Measurements from ENCODE around the gene IGF2R. TPM values are rescaled to one million over a fixed set of nuclear protein-coding genes. Genes with fewer than 3 reads are reported as not detected.
"Not testable (repeated sequence)": the region's sequence is repeated elsewhere in the genome, so short reads cannot be mapped to it uniquely, and the experiment has no call there.

The IGF2R gene
- total and polyA plus RNA-seq, 2 of the 13 experiments (the other 11 are each of a cell fraction or from before 2014, with no cell fraction given), result 38.3 to 70.0 TPM

DNA sequence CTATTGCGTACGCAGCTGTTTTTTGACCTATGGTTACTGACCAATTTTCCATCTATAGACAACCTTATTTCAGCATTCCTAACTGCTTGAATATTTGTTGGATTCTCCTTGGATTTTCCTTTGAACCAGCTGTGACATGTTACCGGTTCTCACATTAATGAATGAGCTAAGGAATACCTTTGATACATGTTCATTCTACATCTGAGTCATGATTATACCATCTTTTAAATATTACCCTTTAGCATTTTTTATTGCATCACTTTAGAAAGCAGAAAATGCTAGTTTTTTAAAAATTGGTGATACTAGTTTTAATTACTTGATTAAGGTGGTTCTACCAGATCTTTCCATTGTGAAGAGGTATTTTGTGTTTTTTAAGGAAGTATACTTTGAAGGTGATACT, 1.9 kb upstream of the IGF2R start:
- no TSS peak for BruUV-seq (replicated peaks)
- Histone ChIP-seq H3K36me3 (replicated peaks in 1 of 2; ENCODE audit: control insufficient read depth in 1 of 2, insufficient read depth in 2 of 2, low read length in 2 of 2) (no peaks in the 10 kb centered on the region), H3K79me2 (ENCODE audit: insufficient read depth, low read length) (peaks cover 27% of the 10 kb centered on the region), H3K27me3 (ENCODE audit: control insufficient read depth in 1 of 2, insufficient read depth in 2 of 2, low read length in 2 of 2) (peaks cover 0 to 22% of the 10 kb centered on the region in 2 experiments; a peak in 2 of 5 replicates), H3K4me3 (replicated peaks in 1 of 3; ENCODE audit: insufficient read depth in 1 of 3, low read depth in 2 of 3, low read length in 3 of 3) (no peak overlapping the region), H3K9me3 (ENCODE audit: low read length) (no peaks in the 10 kb centered on the region), H4K20me1 (ENCODE audit: insufficient read depth, low read length) (peaks cover 6% of the 10 kb centered on the region; the same call in 1 of the 2 replicates), H3K4me1 (ENCODE audit: insufficient read depth, low read length) (peaks cover 29% of the 10 kb centered on the region), H3K4me2 (ENCODE audit: low read depth, low read length) (no peak overlapping the region), H3K27ac (ENCODE audit: extremely low read length, insufficient read depth, low read length) (no peak overlapping the region), H2AFZ (ENCODE audit: low read length) (no peak overlapping the region), H3K9ac (ENCODE audit: insufficient read depth, low read depth, low read length) (no peak overlapping the region)
- WGBS (ENCODE audit: low lambda C conversion rate), result 84% methylated on average over 3 of the region's 3 CpGs
- no peak for DNase-seq (ENCODE audit: low spot score)
- TF ChIP-seq CEBPB (IDR thresholded peaks at IDR 0.05; ENCODE audit: borderline replicate concordance, low read depth, low read length) (peak; percentile 19; the same call in 1 of the 2 replicates), ZNF891 (CRISPR knock-in tag; IDR thresholded peaks at IDR 0.05) (no peak)
- intact Hi-C loops (cut with micrococcal nuclease; ENCODE audit: unreplicated experiment) (no loop called here), in situ Hi-C loops (cut with HindIII; ENCODE audit: extremely low pct_ligation_motif_present, low pct_unique_long_range_greater_than_20kb) (no loop called here)
- no peak for ATAC-seq
- ChIA-PET CTCF (ENCODE audit: low intra/inter-chr PET ratio, low total read pairs) (no interaction called here), POLR2A (no interaction called here)
- no peak for FAIRE-seq

DNA sequence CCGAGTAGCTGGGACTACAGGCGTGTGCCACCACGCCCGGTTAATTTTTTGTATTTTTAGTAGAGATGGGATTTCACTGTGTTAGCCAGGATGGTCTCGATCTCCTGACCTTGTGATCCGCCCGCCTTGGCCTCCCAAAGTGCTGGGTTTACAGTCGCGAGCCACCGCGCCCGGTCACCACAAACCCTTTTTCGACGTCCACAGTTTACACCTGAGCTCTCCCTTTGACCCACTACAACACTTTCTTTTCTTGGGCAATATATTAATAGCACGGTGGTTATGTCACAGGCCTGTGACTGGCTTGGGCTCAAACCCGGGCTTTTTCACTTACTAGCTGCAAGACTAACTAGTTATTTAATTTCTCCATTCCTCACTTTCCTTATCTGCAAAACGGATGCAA, 1.3 kb upstream of the IGF2R start:
- ATAC-seq; in situ Hi-C loops (cut with HindIII; ENCODE audit: extremely low pct_ligation_motif_present, low pct_unique_long_range_greater_than_20kb); DNase-seq (ENCODE audit: low spot score); intact Hi-C loops (cut with micrococcal nuclease; ENCODE audit: unreplicated experiment); H3K9me3 ChIP-seq (ENCODE audit: low read length); H3K4me3 ChIP-seq (replicated peaks in 1 of 3; ENCODE audit: insufficient read depth in 1 of 3, low read depth in 2 of 3, low read length in 3 of 3); H2AFZ ChIP-seq (ENCODE audit: low read length); H3K9ac ChIP-seq (ENCODE audit: insufficient read depth, low read depth, low read length); CTCF ChIA-PET (ENCODE audit: low intra/inter-chr PET ratio, low total read pairs); H3K27ac ChIP-seq (ENCODE audit: extremely low read length, insufficient read depth, low read length); FAIRE-seq; BruUV-seq (replicated peaks); H3K36me3 ChIP-seq (replicated peaks in 1 of 2; ENCODE audit: control insufficient read depth in 1 of 2, insufficient read depth in 2 of 2, low read length in 2 of 2): not testable (repeated sequence)
- WGBS (ENCODE audit: low lambda C conversion rate), result 92% methylated on average over 17 of the region's 17 CpGs
- Histone ChIP-seq H3K4me2 (ENCODE audit: low read depth, low read length) (peak overlapping the region; percentile 99), H3K4me1 (ENCODE audit: insufficient read depth, low read length) (peaks cover 36% of the 10 kb centered on the region), H3K27me3 (ENCODE audit: control insufficient read depth in 1 of 2, insufficient read depth in 2 of 2, low read length in 2 of 2) (peaks cover 0 to 16% of the 10 kb centered on the region in 2 experiments; a peak in 2 of 5 replicates), H4K20me1 (ENCODE audit: insufficient read depth, low read length) (peaks cover 11% of the 10 kb centered on the region; the same call in 1 of the 2 replicates), H3K79me2 (ENCODE audit: insufficient read depth, low read length) (peaks cover 34% of the 10 kb centered on the region)
- POLR2A ChIA-PET, result interaction anchor here (0.8 to 1.2 kb wide), 4 partner anchors 14 to 177 kb away, joined by 4 to 6 read pairs (median 6); partner anchors contain the start of genes MRPL18 and TCP1

Measured in HepG2 (cell line).